NCI-H2081 treated with DMSO at 0.1 percent for 48 hours (cell line): ENCODE measurements around the gene ASF1B.
A peak's percentile ranks its signal among the peaks of the same experiment; 100 is the strongest.
"Not testable (repeated sequence)": the region's sequence is repeated elsewhere in the genome, so short reads cannot be mapped to it uniquely, and the experiment has no call there.

Experiments
- DNase-seq: peaks from one replicate; lab custom pipeline; 2025; lab: John Stamatoyannopoulos, UW

ASF1B gene

GRCh38 chr19:14136509-14137281, at the start of gene ASF1B:
TSS of gene ASF1B (minus strand) at chr19:14136589. CDS start at chr19:14136456, 133 bp downstream.
- DNase-seq, result peak; percentile 99

GRCh38 chr19:14185691-14186090, 49.3 kb upstream of the ASF1B start:
- DNase-seq, result not testable (repeated sequence)

- no peak for DNase-seq
Measured at GRCh38 chr19:14185158-14185557, 48.8 kb upstream of the ASF1B start.

GRCh38 chr19:14183741-14184350, 47.5 kb upstream of the ASF1B start:
- DNase-seq, result no peak

DNA sequence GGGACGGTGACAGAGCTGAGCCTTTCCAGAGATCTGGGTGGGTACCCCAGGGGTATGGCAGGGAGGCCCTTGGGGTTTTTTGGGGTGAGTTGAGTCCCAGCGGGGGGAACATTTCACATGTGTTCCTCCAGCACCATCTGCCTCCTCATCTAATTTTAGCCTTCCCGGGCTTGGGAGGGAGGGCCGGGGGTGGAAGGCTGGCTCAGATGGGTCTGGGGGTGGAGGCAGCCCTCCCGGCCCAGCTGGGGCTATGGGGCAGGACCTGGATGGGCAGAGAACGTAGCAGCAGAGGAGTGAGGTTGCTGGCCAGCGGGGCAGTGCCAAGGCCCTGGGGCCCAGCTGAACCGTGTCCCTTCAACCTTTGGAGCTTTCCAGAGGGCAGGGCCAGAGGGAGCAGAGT, 46.1 kb upstream of the ASF1B start:
- DNase-seq, result no peak

DNA sequence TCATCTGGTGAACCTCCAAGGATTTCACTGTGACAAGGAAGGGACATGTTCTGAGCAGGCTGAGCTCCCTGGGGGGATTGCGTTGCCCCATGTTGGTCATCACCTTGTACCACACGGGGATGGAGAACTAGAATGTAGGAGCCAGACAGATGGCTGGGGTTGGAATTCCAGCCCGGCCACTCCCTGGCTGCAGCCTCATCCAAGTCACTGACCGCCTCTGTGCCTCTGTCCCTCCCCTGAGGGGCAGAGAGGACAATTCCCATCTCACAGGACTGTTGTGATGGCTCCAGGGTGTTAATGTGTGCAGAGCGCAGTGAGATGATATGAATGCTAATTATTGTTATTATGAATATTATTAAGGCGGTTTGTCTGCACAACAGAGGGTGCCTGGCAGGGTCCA, 45.5 kb upstream of the ASF1B start:
- no peak for DNase-seq

DNA sequence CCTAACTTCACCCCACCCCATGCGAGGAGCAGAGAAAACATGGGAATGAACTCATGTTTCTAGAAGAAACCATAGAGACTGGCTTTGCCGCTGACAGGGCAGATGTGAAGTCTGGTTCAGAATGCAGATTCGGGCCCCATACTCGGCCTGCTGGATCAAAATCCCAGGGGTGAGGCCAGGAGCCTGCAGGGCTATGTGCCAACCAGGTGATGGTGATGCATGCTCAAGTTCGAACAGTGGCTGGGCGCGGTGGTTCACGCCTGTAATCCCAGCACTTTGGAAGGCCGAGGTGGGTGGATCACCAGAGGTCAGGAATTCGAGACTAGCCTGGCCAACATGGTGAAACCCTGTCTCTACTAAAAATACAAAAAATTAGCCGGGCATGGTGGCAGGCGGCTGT, 44.8 kb upstream of the ASF1B start:
- DNase-seq, result not testable (repeated sequence)

DNA sequence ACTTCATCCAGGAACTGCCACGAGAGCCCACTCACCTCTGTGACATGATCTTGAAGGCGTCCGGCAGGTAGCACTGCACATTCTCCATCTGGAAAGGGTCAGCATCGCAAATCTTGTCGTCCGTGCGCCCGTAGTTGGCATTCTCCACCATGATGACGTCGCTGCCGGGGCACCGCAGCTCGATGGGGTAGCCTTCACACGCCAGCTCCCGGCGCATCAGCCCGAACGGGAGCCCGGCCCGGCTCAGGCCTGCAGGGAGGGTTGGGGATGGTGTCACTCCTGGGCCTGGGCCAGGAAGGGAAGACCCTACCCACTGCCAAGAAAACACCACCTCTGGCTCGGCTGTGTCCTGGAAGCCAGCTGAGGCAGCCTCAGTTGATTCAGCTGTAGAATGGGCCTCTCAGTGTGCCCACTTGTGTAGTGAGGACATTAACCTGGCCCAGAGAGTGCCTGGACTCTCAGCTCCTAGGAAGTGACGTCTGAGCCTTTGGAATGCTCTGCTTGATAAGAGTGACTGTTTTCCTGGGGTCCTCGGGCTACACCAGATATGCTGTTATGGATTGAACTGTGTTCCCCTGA, 41.2 kb upstream of the ASF1B start:
- no peak for DNase-seq

DNA sequence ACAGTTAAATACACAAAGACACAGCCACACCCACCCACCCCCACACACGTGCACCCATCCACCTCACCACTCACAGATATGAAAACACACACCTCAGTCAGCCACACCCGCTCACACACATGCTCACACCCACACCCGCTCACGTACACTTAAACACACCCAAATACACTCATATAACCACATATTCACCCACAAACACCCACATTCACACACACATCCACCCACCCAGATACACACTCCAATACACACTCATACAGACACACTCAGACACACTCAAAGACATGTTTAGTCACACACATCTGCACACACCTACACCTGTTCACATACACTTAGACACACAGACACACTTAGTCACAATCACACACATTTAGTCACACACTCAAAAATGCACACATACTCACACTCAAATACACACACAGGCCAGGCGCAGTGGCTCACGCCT, 39.0 kb upstream of the ASF1B start:
- no peak for DNase-seq

DNA sequence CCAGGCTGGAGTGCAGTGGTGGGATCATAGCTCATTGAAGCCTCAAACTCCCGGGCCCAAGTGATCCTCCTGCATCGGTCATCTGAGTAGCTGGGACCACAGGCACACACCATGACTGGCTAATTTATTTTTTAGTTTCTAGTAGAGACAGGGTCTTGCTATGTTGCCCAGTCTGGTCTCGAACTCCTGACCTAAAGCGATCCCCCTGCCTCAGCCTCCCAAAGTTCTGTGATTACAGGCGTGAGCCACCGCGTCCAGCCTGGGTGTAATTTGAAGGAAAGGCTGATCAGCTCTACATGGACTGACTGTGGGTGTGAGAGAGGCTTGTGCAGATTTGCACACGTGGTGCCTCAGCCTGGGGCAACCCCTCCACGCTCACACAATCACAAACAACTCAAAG, 38.5 kb upstream of the ASF1B start:
- no peak for DNase-seq

DNA sequence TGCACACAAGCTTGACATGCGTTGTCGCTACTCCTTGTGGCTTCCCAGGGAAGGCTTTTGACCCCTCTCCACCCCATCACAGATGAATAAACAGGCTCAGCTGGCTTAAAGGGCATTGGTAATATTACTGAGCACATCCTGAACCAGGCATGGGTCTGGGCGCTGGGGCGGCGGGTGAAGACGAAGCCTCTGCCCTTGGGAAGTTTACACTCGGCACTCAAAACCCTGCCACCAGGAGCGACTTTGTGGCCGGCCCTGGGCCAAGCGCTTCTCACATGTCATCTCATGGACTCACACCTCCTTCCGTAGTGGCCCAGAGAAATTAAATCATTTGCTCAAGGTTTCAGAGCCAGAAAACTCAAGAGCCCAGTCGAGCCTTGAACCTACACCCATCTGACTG, 32.6 kb upstream of the ASF1B start:
- no peak for DNase-seq

GRCh38 chr19:14168259-14168972, 32.0 kb upstream of the ASF1B start:
- DNase-seq, result no peak

DNA sequence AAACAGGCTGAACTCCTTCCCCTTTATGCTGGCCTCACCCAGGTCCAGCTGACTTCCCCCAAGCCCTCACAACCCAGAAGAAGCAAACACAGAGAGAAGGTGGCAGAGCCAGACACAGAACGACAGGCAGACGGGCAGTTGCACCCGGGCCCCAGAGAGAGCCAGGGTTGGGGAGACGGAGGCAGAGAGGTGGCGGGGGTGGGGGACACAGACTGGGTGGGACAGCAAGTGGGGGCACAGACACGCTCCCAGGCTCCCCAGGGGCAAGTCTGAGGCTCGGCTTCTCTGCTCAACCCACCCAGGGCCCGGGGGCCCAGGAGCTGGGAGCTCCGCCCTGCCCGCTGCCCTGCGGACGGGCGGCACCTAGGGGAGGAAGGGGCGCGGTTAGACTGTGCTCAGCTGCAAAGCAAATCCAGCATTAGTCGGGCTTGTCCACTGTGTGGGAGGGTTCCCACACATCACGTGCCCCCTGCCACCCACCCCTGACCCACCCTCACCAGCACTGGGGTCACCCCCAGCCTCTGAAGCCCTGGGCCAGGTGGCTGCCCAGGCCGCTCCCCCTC, 31.3 kb upstream of the ASF1B start:
- DNase-seq, result no peak

DNA sequence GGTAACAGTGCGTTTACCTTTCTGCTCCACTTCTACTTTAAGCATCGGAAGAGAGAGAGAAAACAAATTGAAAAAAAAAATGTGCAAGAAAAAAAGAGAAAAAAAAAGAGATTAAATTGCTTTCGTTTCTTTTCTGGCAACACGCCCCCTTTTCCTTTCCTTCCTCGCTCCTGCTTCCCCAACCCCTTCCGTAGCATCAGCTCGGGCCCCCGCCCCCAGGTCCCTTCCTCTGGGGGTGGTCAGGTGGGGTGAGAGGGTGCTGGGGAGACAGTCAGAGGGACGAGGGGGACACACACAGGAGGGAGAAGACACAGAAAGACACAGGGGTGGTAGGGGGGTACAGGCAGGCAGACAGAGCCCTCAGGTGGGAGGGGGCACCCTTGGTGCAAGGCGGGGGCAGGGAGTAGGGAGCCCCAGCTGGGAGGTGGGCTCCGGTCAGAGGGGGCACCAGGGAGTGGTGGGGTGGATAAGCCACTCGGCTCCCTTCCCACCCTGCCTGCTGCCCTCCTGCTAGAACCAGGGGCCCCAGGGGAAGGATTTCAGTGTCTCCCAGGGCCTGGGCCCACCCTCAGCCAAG, 30.7 kb upstream of the ASF1B start:
- DNase-seq, result no peak

- no peak for DNase-seq
Measured at GRCh38 chr19:14165990-14166830, 29.8 kb upstream of the ASF1B start.

DNA sequence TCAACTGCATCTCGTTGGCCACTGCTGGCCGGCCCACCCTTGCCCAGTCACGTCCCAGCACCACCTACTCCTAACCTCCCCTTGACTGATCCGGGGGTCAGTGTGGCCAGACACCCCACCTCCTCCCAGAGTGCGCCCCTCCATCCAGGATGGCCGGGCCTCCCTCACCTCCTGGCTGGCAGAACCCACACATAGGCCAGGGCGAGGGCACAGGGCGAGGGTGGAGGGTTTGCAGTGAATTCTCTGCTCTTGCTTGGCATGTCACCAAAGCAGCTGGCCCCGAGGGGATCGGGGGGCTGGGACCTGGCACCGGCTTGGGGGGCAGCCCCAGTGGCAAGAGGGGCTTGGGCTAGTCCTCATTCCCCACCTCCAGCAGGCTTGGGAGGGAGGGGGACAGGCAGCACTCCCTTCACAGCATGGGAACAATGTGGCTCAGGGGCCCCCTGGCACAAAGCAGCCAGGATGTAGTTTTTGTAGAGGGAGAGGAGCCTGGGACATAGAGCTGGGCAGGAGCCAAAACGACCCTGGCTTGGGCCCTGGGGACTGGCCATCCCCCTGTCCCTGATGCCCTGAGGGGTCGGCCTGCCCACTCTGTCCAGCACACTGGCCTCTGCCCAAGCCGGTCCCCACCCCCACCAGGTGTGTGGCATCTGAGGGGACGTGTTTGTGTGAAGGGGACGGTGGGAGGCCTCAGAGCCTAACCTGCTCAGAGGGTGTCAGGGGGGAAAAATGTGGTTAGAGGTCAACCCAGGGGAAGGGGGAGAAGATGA, 28.5 kb upstream of the ASF1B start:
- no peak for DNase-seq

GRCh38 chr19:14164082-14164481, 27.7 kb upstream of the ASF1B start:
- DNase-seq, result no peak

GRCh38 chr19:14162871-14163297, 26.5 kb upstream of the ASF1B start:
- DNase-seq, result no peak

DNA sequence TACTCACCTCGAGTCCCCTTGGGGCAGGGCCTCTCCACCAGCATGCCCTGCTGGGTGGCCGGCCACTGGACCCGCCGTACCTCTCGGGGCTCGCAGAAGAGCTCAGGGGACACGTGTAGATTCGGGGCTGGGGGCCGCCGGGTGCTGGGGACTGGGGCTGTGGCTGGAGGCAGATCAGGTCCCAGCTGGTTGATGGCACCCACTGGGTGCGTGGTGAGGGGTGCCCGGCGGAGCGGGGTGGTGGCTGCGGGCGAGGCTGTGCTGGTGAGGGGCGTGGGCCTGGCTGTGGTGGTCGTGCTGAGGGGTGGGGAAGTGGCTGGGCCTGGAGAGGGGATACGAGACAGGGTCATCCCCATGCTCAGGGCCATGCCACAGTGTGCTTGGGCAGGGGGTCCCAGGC, 24.9 kb upstream of the ASF1B start:
- no peak for DNase-seq

GRCh38 chr19:14160017-14160703, 23.8 kb upstream of the ASF1B start:
- DNase-seq, result no peak
